Muscle of leg (tissue), 11 donors: ENCODE data around the gene WDR1. TPM values are rescaled to one million over a fixed set of nuclear protein-coding genes. Genes with fewer than 3 reads are reported as not detected.

Source experiments
- DNase-seq: peaks from one replicate; pipeline ENCODE4 v3.0.0; 2013
- H3K27ac ChIP-seq: one replicate; pipeline ENCODE4 v1.5.1; 2013; ENCODE audit warnings: mild to moderate bottlenecking, low read length, control low read depth
- H3K27me3 ChIP-seq: one replicate; pipeline ENCODE4 v1.6.1; 2013; ENCODE audit warnings: low read length; ENCODE audit not compliant: control insufficient read depth, insufficient read depth
- H3K36me3 ChIP-seq: one replicate; pipeline ENCODE4 v1.6.1; 2013; ENCODE audit warnings: low read length; ENCODE audit not compliant: control insufficient read depth, insufficient read depth
- H3K4me1 ChIP-seq: one replicate; pipeline ENCODE4 v1.6.1; 2013; ENCODE audit warnings: low read length; ENCODE audit not compliant: control insufficient read depth, insufficient read depth
- H3K4me3 ChIP-seq: one replicate; pipeline ENCODE4 v1.5.1; 2013; ENCODE audit warnings: low read length, control low read depth
- H3K9me3 ChIP-seq: replicated peaks from 2 replicates; pipeline ENCODE4 v1.6.1; 2013; ENCODE audit warnings: low read depth, low read length; ENCODE audit not compliant: control insufficient read depth
- WGBS: methylation state at CpG from one replicate; pipeline ENCODE4 v1.1.5; 2013; ENCODE audit warnings: missing lambda C conversion rate; ENCODE audit not compliant: insufficient coverage; 5-methylcytosine and 5-hydroxymethylcytosine counted together
- polyA plus RNA-seq, 8 donors: library from polyadenylated mRNA; unstranded; fragments of 120-200 nt; gene quantifications; one replicate each; pipeline versions ENCODE4 v1.2.1 to v1.2.3, GENCODE V29; 2013; ENCODE audit warnings: inconsistent platforms in 1 of 8, low replicate concordance in 1 of 8; ENCODE audit not compliant: insufficient read length in 8 of 8, insufficient read depth in 1 of 8
- total RNA-seq: library from RNA; stranded (reverse); fragments of 120-200 nt; gene quantifications from one replicate; pipeline ENCODE4 v1.2.4, GENCODE V29; 2013

Gene WDR1
- total and polyA plus RNA-seq, 9 donors, result 97.0 to 178 (median 152) TPM

DNA sequence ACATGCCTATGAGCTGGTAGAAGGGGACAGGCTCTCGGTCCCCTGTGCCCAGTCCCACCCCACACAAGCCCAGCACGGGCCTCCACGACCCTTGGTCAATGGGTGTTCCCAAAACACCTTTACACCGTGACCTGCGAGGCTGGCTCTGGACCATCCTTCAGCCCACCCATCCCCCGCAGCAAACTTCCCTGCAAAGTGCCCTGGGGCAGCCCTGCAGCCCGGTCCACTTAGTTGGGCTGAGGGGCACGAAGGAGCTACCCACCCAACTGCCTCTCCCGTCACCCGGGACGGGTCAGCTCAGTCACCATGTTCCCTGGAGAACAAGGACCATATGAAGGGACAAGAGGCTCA lies 23.4 kb downstream of the WDR1 start:
- no peak overlapping the region for H3K4me3 ChIP-seq
- peaks cover 95% of the 10 kb centered on the region for H3K4me1 ChIP-seq
- peaks cover 94% of the 10 kb centered on the region for H3K36me3 ChIP-seq

DNA sequence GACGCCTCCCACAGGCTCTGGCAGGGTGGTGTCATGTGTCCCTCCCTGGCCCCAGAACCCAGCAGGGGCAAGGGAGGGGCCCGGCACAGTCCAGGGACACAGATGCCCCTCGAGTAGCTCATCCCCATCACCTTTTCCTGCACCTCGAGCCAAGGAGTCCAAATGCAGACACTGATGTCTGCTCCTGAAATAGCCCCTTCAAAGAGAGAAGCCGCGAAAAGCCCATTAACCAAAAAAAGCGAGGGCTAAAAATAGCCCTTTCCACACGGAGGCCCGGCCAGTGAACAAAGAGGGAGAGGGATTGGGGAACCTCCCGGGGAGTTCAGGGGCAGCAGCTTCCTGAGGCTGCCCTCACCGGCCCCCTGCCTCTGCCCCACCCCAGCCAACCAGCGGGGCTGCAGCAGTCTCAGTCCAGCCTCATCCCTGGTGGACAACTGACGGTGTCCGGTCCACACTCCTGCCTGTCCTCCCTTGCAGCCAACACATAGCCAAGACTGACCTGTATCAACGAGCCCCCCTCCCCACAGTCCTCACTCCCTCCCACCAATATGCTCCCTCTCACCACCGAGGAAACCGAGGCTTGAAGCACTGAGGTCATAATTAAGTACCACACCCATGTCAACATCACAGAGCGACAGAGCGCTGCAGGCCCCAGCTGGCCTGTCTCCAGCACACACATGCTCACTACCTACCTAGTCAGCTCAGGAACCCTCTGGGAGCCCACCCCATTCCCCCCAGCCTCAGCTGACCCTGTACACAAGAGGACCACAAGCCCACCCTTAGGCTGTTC lies 23.9 kb downstream of the WDR1 start:
- H3K27me3 ChIP-seq, result no peaks in the 10 kb centered on the region
- 49% methylated on average over 15 of the region's 19 CpGs for WGBS
- no peaks in the 10 kb centered on the region for H3K9me3 ChIP-seq
- H3K4me3 ChIP-seq, result no peak overlapping the region
- H3K27ac ChIP-seq, result peak overlapping the region; percentile 77
- peaks cover 91% of the 10 kb centered on the region for H3K4me1 ChIP-seq
- DNase-seq, result peak; percentile 57
- H3K36me3 ChIP-seq, result peaks cover 94% of the 10 kb centered on the region

More for the DNA sequence above, 23.4 kb downstream of the WDR1 start:
- DNase-seq, result no peak
- H3K27ac ChIP-seq, result peak overlapping the region; percentile 77
- WGBS, result 84% methylated on average over 11 of the region's 11 CpGs
- no peaks in the 10 kb centered on the region for H3K27me3 ChIP-seq
- no peaks in the 10 kb centered on the region for H3K9me3 ChIP-seq

DNA sequence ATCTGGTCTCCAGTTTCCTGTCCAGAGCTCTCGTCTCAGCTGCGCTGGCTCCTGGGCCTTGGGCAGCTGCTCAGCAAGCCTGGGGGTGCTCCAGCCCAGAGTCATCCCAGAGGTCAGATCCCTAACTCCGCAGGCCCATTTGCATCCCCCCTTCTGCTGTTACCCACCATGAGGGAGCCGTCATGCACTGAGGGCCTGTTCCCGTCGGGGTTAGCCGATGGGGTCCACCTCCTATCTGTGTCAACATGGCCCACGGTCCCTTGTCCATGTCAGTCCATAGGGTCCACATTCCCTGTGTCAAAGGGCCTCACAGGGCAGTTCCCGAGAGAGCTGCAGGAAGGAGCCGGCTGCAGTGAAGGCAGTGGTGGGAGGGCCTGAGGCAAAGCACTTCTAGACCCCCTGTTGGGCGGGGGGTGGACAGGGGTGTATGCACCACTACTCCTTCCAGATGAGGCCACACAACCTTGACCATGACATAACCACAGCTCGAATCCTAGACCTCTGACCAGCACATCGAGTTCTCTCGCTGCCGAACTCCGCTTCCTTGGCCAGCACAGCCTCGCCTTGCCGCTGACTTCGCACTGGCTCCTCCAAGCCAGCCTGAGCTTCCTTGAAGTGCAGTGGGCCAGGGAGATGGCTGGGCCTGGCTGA lies 24.9 kb downstream of the WDR1 start:
- 86% methylated on average over 17 of the region's 19 CpGs for WGBS
- peaks cover 94% of the 10 kb centered on the region for H3K36me3 ChIP-seq
- no peak for DNase-seq
- peak overlapping the region; percentile 77 for H3K27ac ChIP-seq
- H3K4me1 ChIP-seq, result peaks cover 90% of the 10 kb centered on the region
- H3K27me3 ChIP-seq, result no peaks in the 10 kb centered on the region
- no peak overlapping the region for H3K4me3 ChIP-seq
- no peaks in the 10 kb centered on the region for H3K9me3 ChIP-seq

DNA sequence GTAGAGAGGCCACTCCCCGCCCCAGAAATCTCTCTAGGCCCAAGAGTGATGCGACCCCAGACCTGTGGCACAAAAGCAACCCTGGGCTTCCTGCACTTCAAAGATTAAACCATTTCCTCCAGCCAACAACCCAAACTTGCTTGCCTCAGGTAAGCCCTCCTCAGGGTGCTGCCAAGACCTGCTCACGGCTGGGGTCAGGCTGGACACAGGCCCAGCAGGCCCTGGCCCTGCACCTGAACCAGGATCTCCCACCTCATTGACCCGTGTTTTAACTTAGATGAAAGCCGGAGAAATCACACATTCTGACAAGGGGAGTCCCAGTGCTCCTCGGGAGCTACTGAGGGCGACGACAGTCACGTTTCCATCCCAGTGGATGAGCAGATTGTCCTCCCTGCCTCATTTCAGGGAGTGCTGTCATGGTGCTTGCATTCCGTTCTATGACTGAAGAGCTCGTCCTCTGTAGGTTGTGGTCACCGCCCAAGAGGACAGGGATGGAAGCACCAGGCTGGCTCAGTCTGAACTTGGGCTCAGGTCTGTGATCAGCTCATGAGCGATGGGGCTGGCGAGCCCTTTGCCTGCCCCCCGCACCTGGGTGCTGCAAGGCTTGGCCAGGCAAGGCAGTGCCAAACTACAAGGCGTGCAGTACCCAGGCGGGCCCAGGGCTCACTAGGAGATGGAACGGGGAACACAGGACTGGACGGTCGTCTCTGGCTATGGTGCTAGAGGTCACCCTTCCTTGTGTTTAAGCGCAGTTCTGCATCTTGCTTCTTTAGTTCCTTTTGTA lies 25.9 kb downstream of the WDR1 start:
- peaks cover 90% of the 10 kb centered on the region for H3K4me1 ChIP-seq
- no peak for DNase-seq
- no peaks in the 10 kb centered on the region for H3K9me3 ChIP-seq
- H3K27ac ChIP-seq, result peak overlapping the region; percentile 20
- no peak overlapping the region for H3K4me3 ChIP-seq
- WGBS, result 93% methylated on average over 20 of the region's 21 CpGs
- H3K27me3 ChIP-seq, result no peaks in the 10 kb centered on the region
- H3K36me3 ChIP-seq, result peaks cover 94% of the 10 kb centered on the region

DNA sequence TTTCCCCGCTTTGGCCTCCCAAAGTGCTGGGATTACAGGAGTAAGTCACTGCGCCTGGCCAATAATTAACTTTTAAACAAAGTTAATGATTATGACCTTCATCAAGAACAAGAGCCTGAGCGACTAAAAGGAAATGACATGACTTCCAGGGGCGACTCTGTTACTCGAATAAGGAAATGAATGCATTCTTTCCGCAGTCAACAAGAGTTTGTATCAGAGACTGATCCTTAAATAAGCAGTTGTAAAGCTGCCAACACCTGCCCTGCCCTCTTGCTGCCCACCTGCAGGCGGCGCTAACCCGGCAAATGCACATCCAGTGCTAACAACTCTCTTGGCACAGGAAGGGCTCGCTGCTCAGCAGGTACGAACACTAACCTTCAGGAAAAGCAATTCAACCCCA lies 27.3 kb downstream of the WDR1 start:
- Histone ChIP-seq H3K27ac (peak overlapping the region; percentile 45), H3K9me3 (no peaks in the 10 kb centered on the region), H3K27me3 (no peaks in the 10 kb centered on the region), H3K36me3 (peaks cover 94% of the 10 kb centered on the region), H3K4me3 (no peak overlapping the region), H3K4me1 (peaks cover 90% of the 10 kb centered on the region)
- DNase-seq, result peak; percentile 38
- 78% methylated on average over 7 of the region's 11 CpGs for WGBS

DNA sequence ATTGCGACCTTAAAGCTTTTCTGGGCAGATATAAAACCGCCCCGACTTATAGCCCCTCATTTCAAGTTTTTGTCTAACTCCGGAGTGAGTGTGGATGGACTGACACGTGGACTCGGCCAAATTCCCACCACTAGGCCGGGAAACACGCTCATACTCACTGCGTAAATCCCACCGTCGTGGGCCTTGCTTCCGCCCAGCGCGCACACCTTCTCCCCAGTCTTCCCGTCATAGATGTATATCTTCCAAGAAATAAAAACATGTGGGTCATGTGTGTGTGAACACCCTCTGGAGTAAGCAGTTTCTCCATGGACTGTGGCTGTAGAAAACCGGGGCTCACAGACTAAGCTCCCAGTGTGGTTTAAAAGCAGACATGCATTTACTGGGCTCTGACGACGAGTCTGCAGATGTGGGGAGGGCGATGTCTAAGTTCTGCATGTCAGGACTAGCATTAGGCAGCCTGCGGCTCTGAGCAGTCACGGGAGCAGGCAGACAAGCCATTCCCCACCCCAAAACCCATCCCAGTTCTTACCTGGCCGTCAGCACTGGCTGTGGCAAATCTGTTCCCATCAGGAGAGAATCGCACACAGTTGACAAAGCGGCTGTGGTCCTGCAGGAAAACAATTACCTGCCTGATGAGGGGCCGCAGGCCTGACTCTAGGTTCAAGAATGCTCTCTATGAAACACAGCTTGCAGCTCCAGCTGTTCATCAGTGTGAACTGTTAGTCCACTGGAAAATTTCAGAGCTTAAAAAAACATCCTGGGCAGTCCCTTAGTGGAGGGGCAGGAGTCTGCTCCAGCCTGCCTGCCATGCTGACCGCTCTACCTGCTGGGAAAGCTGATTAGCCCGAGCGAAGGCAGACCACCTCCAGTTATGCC lies 28.2 kb downstream of the WDR1 start:
- peak overlapping the region; percentile 47 for H3K27ac ChIP-seq
- no peak for DNase-seq
- H3K4me3 ChIP-seq, result no peak overlapping the region
- peaks cover 94% of the 10 kb centered on the region for H3K36me3 ChIP-seq
- H3K4me1 ChIP-seq, result peaks cover 90% of the 10 kb centered on the region
- 95% methylated on average over 17 of the region's 28 CpGs for WGBS
- H3K27me3 ChIP-seq, result no peaks in the 10 kb centered on the region
- H3K9me3 ChIP-seq, result no peaks in the 10 kb centered on the region

DNA sequence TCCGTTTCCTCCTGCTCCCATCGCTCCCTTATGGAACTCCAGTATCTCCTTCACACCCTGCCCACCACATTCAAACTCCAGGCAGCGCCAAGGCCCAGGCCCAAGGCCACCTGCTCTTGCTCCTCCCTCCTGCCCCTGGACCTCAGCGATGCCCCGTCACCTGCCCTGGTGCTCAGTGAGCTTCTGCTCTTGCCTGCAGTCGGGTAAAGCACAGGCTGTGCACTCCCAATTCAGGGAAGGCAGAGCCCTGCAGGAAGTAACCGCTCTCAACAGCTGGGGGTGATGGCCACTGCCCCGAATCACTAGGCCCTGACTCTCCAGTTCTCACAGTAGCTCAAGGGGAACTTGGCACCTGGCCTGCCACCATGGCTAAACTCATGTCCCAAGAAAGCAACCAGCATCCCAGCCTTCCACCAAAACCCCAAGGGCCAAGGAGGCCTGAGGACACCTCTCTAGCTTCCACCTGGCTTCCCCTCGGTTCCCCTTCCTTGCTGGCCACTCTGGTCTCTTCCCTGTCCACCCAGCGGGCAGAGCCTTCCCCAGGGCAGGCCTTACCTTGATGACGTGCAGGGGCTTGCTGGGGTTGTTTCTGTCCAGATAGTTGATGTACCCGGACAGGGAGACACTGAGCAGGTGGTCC lies 29.3 kb downstream of the WDR1 start:
- H3K4me3 ChIP-seq, result no peak overlapping the region
- DNase-seq, result no peak

DNA sequence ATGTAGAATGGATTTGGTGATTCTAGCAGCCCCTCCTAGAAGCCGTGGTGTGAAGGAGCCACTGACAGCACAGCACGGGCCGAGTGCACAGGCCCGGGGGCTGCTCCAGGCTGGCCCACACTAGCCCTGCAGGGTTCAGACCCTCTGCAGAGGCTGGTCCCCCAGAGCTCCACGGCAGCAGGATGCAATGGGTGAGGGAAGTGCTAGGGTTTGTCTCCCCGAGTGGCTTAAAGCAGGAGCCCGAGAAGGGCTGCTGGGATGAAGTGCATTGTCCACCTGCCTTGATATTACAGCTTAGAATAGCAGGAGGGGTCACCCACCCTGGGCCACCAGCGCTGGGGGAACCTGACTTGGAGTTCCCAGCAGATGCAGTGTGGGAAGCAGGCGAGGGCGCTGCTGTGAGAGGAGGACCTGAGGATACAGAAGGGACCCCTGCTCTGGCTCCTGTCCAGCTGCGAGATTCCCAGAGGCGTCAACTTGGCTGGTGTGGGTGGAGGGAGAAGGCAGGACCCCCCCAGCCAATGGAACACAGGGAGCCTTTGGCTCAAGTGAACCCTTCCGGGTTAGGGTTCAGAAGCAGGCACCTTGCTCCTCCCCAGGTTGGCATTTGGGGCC lies 30.0 kb downstream of the WDR1 start:
- Histone ChIP-seq H3K36me3 (peaks cover 99% of the 10 kb centered on the region), H3K27ac (no peak overlapping the region), H3K27me3 (no peaks in the 10 kb centered on the region), H3K4me3 (no peak overlapping the region), H3K9me3 (no peaks in the 10 kb centered on the region), H3K4me1 (peaks cover 75% of the 10 kb centered on the region)
- DNase-seq, result no peak
- 90% methylated on average over 10 of the region's 13 CpGs for WGBS

More for the DNA sequence above, 29.3 kb downstream of the WDR1 start:
- Histone ChIP-seq H3K9me3 (no peaks in the 10 kb centered on the region), H3K27ac (peak overlapping the region; percentile 7), H3K27me3 (no peaks in the 10 kb centered on the region), H3K36me3 (peaks cover 99% of the 10 kb centered on the region), H3K4me1 (peaks cover 82% of the 10 kb centered on the region)
- 86% methylated on average over 11 of the region's 12 CpGs for WGBS
